K562 (cell line): Measurements from ENCODE around the gene SHB. TPM values are rescaled to one million over a fixed set of nuclear protein-coding genes. Genes with fewer than 3 reads are reported as not detected.

Experiments
- ATAC-seq: fragments of 200-7000 bp; cut with Tn5 transposase; 3 replicates; pipeline ENCODE4 v1.9.1; 2020; ENCODE audit warnings: moderate library complexity
- BruUV-seq: library from RNA; stranded (reverse); fragments of 400-500 nt; replicated peaks from 2 replicates; lab custom pipeline; 2021; lab: Mats Ljungman, UMichigan
- CTCF ChIA-PET: fragments of 300-600 bp; formaldehyde crosslinking; extraction: SDS; loops from one replicate; lab custom pipeline; 2021; ENCODE audit warnings: low intra/inter-chr PET ratio; lab: Yijun Ruan, JAX
- POLR2A ChIA-PET: fragments of 300-600, 350-650 bp; sonication (Branson Sonifier 250); formaldehyde crosslinking; extraction: SDS; loops from one replicate; lab custom pipeline; 2021; ENCODE audit warnings: antibody characterized with exemption, inconsistent platforms; lab: Yijun Ruan, JAX
- DNase-seq, 4 experiments: peaks; one replicate each; pipeline versions ENCODE4 v3.0.0 to v3.0.0-alpha.2; 2011 to 2018; ENCODE audit warnings: low spot score in 3 of 4, mixed read lengths in 3 of 4; ENCODE audit errors: extremely low read depth in 1 of 4
- FAIRE-seq: peaks from 2 replicates; lab custom pipeline; 2011; peaks lifted over from hg19 to GRCh38; lab: Jason Lieb, UNC
- H2AFZ ChIP-seq: 2 replicates; pipeline ENCODE4 v1.6.0; 2011; ENCODE audit warnings: low read depth, low read length, control low read depth, inconsistent platforms
- H3K27ac ChIP-seq: fragments of 200-600 bp; 3 replicates; pipeline ENCODE4 v1.8.0; 2011; ENCODE audit warnings: low read depth, mild to moderate bottlenecking, control low read depth, inconsistent platforms, low read length, moderate library complexity, mixed read lengths; ENCODE audit errors: extremely low read depth
- H3K27me3 ChIP-seq, 2 experiments: fragments of 300-600 bp in 1 of 2; 2 replicates in 1 of 2; 3 replicates in 1 of 2; pipeline versions ENCODE4 v1.6.0 to v1.8.0; 2011; ENCODE audit warnings: inconsistent platforms in 2 of 2, low read length in 2 of 2, mild to moderate bottlenecking in 1 of 2, mixed read lengths in 1 of 2, moderate library complexity in 1 of 2; ENCODE audit not compliant: control insufficient read depth in 2 of 2, insufficient read depth in 2 of 2
- H3K36me3 ChIP-seq: fragments of 300-600 bp; 3 replicates; pipeline ENCODE4 v1.8.0; 2011; ENCODE audit warnings: mild to moderate bottlenecking, low read length, inconsistent platforms; ENCODE audit not compliant: control insufficient read depth, insufficient read depth
- H3K4me1 ChIP-seq, 2 experiments: fragments of 200-600 bp in 1 of 2; replicated peaks in 1 of 2; 2 replicates in 1 of 2; 3 replicates in 1 of 2; pipeline versions ENCODE4 v1.5.1 to v1.8.0; 2011; ENCODE audit warnings: inconsistent platforms in 2 of 2, low read length in 2 of 2, mild to moderate bottlenecking in 1 of 2, mixed read lengths in 1 of 2, moderate library complexity in 1 of 2; ENCODE audit not compliant: control insufficient read depth in 2 of 2, insufficient read depth in 2 of 2
- H3K4me2 ChIP-seq: 2 replicates; pipeline ENCODE4 v1.6.1; 2011; ENCODE audit warnings: low read length, control low read depth, inconsistent platforms, mixed read lengths; ENCODE audit not compliant: insufficient read depth
- H3K4me3 ChIP-seq: fragments of 200-600 bp; sonication (generic), shearing (Covaris generic); 2 replicates; pipeline ENCODE4 v1.5.1; 2016; ENCODE audit warnings: control low read depth, inconsistent platforms
- H3K79me2 ChIP-seq: fragments of 200-600 bp; 3 replicates; pipeline ENCODE4 v1.8.0; 2011; ENCODE audit warnings: low read length, inconsistent platforms; ENCODE audit not compliant: control insufficient read depth, insufficient read depth
- H3K9ac ChIP-seq, 2 experiments: 2 replicates each; pipeline versions ENCODE4 v1.6.0 to v1.6.1; 2011; ENCODE audit warnings: low read depth in 2 of 2, low read length in 2 of 2, control low read depth in 1 of 2, inconsistent platforms in 1 of 2, mild to moderate bottlenecking in 1 of 2, mixed read lengths in 1 of 2; ENCODE audit not compliant: insufficient read depth in 1 of 2
- H3K9me1 ChIP-seq: one replicate; pipeline ENCODE4 v1.6.0; 2011; ENCODE audit warnings: inconsistent platforms, mild to moderate bottlenecking, low read length, moderate library complexity; ENCODE audit not compliant: control insufficient read depth, insufficient read depth
- H3K9me3 ChIP-seq: replicated peaks from 2 replicates; pipeline ENCODE4 v1.5.1; 2011; ENCODE audit warnings: low read depth, low read length, inconsistent platforms; ENCODE audit not compliant: control insufficient read depth, insufficient read depth
- H4K20me1 ChIP-seq: replicated peaks from 2 replicates; pipeline ENCODE4 v1.6.1; 2011; ENCODE audit warnings: low read length, inconsistent platforms, mixed read lengths; ENCODE audit not compliant: control insufficient read depth, insufficient read depth
- CEBPG ChIP-seq, 3 experiments: fragments of 200-800 bp in 1 of 3; sonication (Bioruptor generic) in 1 of 3; sonication (generic) in 1 of 3; formaldehyde crosslinking in 1 of 3; IDR thresholded peaks in 2 of 3; conservative IDR thresholded peaks in 1 of 3; 2 replicates each; pipeline versions ENCODE4 v1.6.1 to v1.8.0; 2016 to 2022; ENCODE audit warnings: missing compliant biosample characterization in 2 of 3, missing genetic modification characterization in 2 of 3, mild to moderate bottlenecking in 1 of 3, missing genetic modification reagents in 1 of 3
- DIDO1 ChIP-seq: fragments of 450-650 bp; IDR thresholded peaks from 2 replicates; pipeline ENCODE4 v1.6.1; 2016; ENCODE audit warnings: low read depth, missing biosample characterization, missing genetic modification characterization
- KDM4B ChIP-seq, 2 experiments: fragments of 450-650 bp in 1 of 2; sonication (generic) in 1 of 2; IDR thresholded peaks; 2 replicates each; pipeline ENCODE4 v1.6.1; 2016 to 2017; ENCODE audit warnings: borderline replicate concordance in 2 of 2, antibody characterized with exemption in 1 of 2, low read depth in 1 of 2, mild to moderate bottlenecking in 1 of 2
- PHF8 ChIP-seq: fragments of 200-600 bp; sonication (generic); IDR thresholded peaks from 2 replicates; pipeline ENCODE4 v1.6.1; 2012; ENCODE audit warnings: mixed run types, mild to moderate bottlenecking, inconsistent platforms, low read length, moderate library complexity, borderline replicate concordance
- SRSF1 ChIP-seq: fragments of 200-400 bp; formaldehyde crosslinking; IDR thresholded peaks from 2 replicates; pipeline ENCODE4 v1.6.1; 2017; ENCODE audit warnings: mild to moderate bottlenecking, low read depth, low read length, moderate library complexity
- WGBS: fragments of 100-300 bp; shearing (Covaris generic); methylation state at CpG from one replicate; pipeline ENCODE4 v1.1.6; 2016; ENCODE audit warnings: low coverage, mixed read lengths; ENCODE audit not compliant: insufficient coverage; ENCODE audit errors: missing lambda C conversion rate; 5-methylcytosine and 5-hydroxymethylcytosine counted together
- in situ Hi-C: fragments of 300-500 bp; cut with MboI; formaldehyde crosslinking; loops from 4 replicates; pipeline ENCODE4 v1.15.0; 2018; ENCODE audit warnings: inconsistent platforms, mixed read lengths
- intact Hi-C: fragments of 100-400 bp; cut with micrococcal nuclease; formaldehyde crosslinking; loops from 2 replicates; pipeline ENCODE4 v1.14.2; 2022
- polyA plus RNA-seq, 8 experiments: library from polyadenylated mRNA; depleted of rRNA in 4 of 8; stranded (reverse) in 5 of 8; unstranded in 3 of 8; fragments of >200 nt; fragmentation: Nextera tagmentation in 2 of 8; fragmentation: Illumina TruSeq in 1 of 8; extraction: Ambion mirVana in 2 of 8; extraction: Trizol in 1 of 8; gene quantifications; 2 replicates each; pipeline versions ENCODE4 v1.2.1 to v1.2.3, GENCODE V29; 2011 to 2014; ENCODE audit warnings: inconsistent platforms in 1 of 8, missing spikeins in 1 of 8
- total RNA-seq, 7 experiments: library from RNA; depleted of rRNA in 6 of 7; stranded (reverse); fragments of >200 nt in 6 of 7; fragmentation: Illumina TruSeq in 2 of 7; extraction: Trizol in 2 of 7; gene quantifications; 2 replicates each; pipeline versions ENCODE4 v1.2.1 to v1.2.3, GENCODE V29; 2011 to 2021; ENCODE audit warnings: low replicate concordance in 1 of 7
- TF ChIP-seq, protein P1 (sequence below): fragments of 150-350 bp; conservative IDR thresholded peaks from 2 replicates; pipeline ENCODE4 v1.6.1; 2014; ENCODE audit warnings: low read length
- TF ChIP-seq, protein P2 (sequence below): fragments of 250-450 bp; sonication (Bioruptor Pico); IDR thresholded peaks from 2 replicates; pipeline ENCODE4 v1.5.0; 2020; ENCODE audit warnings: mild to moderate bottlenecking, borderline replicate concordance
- TF ChIP-seq, protein P3 (sequence below), 2 experiments: fragments of 150-350 bp in 1 of 2; IDR thresholded peaks; 2 replicates each; pipeline ENCODE4 v1.6.1; 2012 to 2016; ENCODE audit warnings: low read depth in 2 of 2, low read length in 2 of 2, mild to moderate bottlenecking in 1 of 2, moderate library complexity in 1 of 2

The SHB gene
- total and polyA plus RNA-seq, 9 of the 15 experiments (the other 6 are each of a cell fraction or from before 2014, with no cell fraction given), result 0.78 to 16.0 (median 5.3) TPM

DNA sequence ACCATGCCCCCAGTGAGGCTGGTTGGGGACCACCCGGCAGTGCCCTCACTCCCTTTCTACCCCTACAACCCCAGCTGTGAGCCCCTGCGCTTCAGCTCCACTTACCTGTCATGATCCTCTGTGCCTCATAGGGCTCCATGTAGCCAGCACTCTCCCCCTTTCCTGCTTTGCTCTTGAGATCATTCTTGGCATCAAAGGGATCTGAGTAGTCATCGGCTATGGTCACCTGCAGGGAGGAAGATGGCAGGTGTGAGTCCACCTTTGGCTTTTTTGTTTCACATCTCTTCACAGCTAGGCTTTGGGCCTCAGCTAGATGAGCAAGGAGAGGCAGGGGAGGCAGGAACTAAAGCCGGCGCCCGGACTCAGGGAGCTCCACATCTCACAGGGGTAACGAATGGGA lies 53.1 kb downstream of the SHB start:
- Histone ChIP-seq H3K9ac (no peak overlapping the region), H4K20me1 (peaks cover 20% of the 10 kb centered on the region), H3K79me2 (0 out of 3 replicates have a peak, but pooled peaks cover 5% of the 10 kb centered on the region), H2AFZ (no peak overlapping the region), H3K27ac (no peak overlapping the region), H3K27me3 (no peaks in the 10 kb centered on the region), H3K4me2 (no peak overlapping the region), H3K4me1 (peaks cover 7 to 17% of the 10 kb centered on the region in 2 experiments; a peak in 3 of 5 replicates), H3K4me3 (no peak overlapping the region), H3K9me3 (no peaks in the 10 kb centered on the region), H3K9me1 (no peaks in the 10 kb centered on the region)
- no TSS peak for BruUV-seq
- DNase-seq, result no peak
- in situ Hi-C loops, result no loop called here
- FAIRE-seq, result no peak
- ChIA-PET CTCF (no interaction called here), POLR2A (interaction anchor here (1.1 to 1.4 kb wide), 2 partner anchors 10 to 11 kb away, joined by 4 read pairs; no protein-coding TSS in a partner anchor)
- 92% methylated on average over 6 of the region's 7 CpGs for WGBS
- intact Hi-C loops, result no loop called here
- ATAC-seq, result no peak
- TF ChIP-seq, protein P1, sequence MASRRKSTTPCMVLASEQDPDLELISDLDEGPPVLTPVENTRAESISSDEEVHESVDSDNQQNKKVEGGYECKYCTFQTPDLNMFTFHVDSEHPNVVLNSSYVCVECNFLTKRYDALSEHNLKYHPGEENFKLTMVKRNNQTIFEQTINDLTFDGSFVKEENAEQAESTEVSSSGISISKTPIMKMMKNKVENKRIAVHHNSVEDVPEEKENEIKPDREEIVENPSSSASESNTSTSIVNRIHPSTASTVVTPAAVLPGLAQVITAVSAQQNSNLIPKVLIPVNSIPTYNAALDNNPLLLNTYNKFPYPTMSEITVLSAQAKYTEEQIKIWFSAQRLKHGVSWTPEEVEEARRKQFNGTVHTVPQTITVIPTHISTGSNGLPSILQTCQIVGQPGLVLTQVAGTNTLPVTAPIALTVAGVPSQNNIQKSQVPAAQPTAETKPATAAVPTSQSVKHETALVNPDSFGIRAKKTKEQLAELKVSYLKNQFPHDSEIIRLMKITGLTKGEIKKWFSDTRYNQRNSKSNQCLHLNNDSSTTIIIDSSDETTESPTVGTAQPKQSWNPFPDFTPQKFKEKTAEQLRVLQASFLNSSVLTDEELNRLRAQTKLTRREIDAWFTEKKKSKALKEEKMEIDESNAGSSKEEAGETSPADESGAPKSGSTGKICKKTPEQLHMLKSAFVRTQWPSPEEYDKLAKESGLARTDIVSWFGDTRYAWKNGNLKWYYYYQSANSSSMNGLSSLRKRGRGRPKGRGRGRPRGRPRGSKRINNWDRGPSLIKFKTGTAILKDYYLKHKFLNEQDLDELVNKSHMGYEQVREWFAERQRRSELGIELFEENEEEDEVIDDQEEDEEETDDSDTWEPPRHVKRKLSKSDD, result no peak
- TF ChIP-seq DIDO1 (tag) (no peak), PHF8 (no peak), CEBPG (CRISPR knock-in tag; IDR thresholded peaks at IDR 0.05) (no peak), CEBPG (tag; conservative IDR thresholded peaks at IDR 0.05 in 1 of 2, IDR thresholded peaks at IDR 0.05 in 1 of 2) (no peak), SRSF1 (no peak), KDM4B (IDR thresholded peaks at IDR 0.05; ENCODE audit: borderline replicate concordance in 2 of 2, low read depth in 1 of 2) (no peak)
- TF ChIP-seq, protein P2, sequence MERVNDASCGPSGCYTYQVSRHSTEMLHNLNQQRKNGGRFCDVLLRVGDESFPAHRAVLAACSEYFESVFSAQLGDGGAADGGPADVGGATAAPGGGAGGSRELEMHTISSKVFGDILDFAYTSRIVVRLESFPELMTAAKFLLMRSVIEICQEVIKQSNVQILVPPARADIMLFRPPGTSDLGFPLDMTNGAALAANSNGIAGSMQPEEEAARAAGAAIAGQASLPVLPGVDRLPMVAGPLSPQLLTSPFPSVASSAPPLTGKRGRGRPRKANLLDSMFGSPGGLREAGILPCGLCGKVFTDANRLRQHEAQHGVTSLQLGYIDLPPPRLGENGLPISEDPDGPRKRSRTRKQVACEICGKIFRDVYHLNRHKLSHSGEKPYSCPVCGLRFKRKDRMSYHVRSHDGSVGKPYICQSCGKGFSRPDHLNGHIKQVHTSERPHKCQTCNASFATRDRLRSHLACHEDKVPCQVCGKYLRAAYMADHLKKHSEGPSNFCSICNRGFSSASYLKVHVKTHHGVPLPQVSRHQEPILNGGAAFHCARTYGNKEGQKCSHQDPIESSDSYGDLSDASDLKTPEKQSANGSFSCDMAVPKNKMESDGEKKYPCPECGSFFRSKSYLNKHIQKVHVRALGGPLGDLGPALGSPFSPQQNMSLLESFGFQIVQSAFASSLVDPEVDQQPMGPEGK (CRISPR knock-in tag), result no peak
- TF ChIP-seq, protein P3, sequence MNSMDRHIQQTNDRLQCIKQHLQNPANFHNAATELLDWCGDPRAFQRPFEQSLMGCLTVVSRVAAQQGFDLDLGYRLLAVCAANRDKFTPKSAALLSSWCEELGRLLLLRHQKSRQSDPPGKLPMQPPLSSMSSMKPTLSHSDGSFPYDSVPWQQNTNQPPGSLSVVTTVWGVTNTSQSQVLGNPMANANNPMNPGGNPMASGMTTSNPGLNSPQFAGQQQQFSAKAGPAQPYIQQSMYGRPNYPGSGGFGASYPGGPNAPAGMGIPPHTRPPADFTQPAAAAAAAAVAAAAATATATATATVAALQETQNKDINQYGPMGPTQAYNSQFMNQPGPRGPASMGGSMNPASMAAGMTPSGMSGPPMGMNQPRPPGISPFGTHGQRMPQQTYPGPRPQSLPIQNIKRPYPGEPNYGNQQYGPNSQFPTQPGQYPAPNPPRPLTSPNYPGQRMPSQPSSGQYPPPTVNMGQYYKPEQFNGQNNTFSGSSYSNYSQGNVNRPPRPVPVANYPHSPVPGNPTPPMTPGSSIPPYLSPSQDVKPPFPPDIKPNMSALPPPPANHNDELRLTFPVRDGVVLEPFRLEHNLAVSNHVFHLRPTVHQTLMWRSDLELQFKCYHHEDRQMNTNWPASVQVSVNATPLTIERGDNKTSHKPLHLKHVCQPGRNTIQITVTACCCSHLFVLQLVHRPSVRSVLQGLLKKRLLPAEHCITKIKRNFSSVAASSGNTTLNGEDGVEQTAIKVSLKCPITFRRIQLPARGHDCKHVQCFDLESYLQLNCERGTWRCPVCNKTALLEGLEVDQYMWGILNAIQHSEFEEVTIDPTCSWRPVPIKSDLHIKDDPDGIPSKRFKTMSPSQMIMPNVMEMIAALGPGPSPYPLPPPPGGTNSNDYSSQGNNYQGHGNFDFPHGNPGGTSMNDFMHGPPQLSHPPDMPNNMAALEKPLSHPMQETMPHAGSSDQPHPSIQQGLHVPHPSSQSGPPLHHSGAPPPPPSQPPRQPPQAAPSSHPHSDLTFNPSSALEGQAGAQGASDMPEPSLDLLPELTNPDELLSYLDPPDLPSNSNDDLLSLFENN (IDR thresholded peaks at IDR 0.05; ENCODE audit: low read depth in 2 of 2, low read length in 2 of 2), result no peak
- TF ChIP-seq, all 486 proteins: peak for 0
- H3K36me3 ChIP-seq, result peaks cover 13% of the 10 kb centered on the region; the same call in 2 of the 3 replicates
